AG04449 (cell line): ENCODE measurements around the gene ZCCHC3.
A peak's percentile ranks its signal among the peaks of the same experiment; 100 is the strongest.

Source experiments
- CTCF ChIA-PET: fragments of 350-600 bp; formaldehyde crosslinking; extraction: SDS; loops from one replicate; lab custom pipeline; 2021; ENCODE audit warnings: antibody characterized with exemption; lab: Yijun Ruan, JAX
- POLR2A ChIA-PET: fragments of 400-600, 350-600 bp; formaldehyde crosslinking; extraction: SDS; loops from one replicate; lab custom pipeline; 2020; ENCODE audit warnings: antibody characterized with exemption, inconsistent platforms; lab: Yijun Ruan, JAX
- DNase-seq: peaks from one replicate; pipeline ENCODE4 v3.0.0-alpha.2; 2010; ENCODE audit warnings: low read depth, low spot score
- H3K4me3 ChIP-seq: 2 replicates; pipeline ENCODE4 v1.5.1; 2011; ENCODE audit warnings: low read depth, mild to moderate bottlenecking, control low read depth, low read length
- CTCF ChIP-seq: IDR thresholded peaks from one replicate; pipeline ENCODE4 v1.5.1; 2011; ENCODE audit warnings: mild to moderate bottlenecking, moderate library complexity, low read length, control low read depth, inconsistent platforms; ENCODE audit not compliant: insufficient read depth; ENCODE audit errors: missing control alignments

Gene ZCCHC3

GRCh38 chr20:324177-325044 is 27.0 kb downstream of the ZCCHC3 start:
- no peak for DNase-seq
- TF ChIP-seq CTCF = peak; percentile 46
- H3K4me3 ChIP-seq = peak overlapping the region; percentile 73
- ChIA-PET CTCF (interaction anchor here (0.7 to 3.8 kb wide), 6 partner anchors 13 to 116 kb away, joined by 4 to 18 read pairs (median 6); partner anchors contain the start of gene ZCCHC3), POLR2A (interaction anchor here (1.4 to 4.5 kb wide), 6 partner anchors 12 to 57 kb away, joined by 3 to 25 read pairs (median 5); partner anchors contain the start of genes NRSN2, TRIB3 and ZCCHC3)

GRCh38 chr20:325045-325888 is 27.9 kb downstream of the ZCCHC3 start, which contains the start of gene SOX12:
Gene SOX12 (plus strand): TSS chr20:325552. CDS start chr20:325925, 373 bp downstream.
- ChIA-PET CTCF (interaction anchor here (0.7 to 3.8 kb wide), 5 partner anchors 13 to 117 kb away, joined by 4 to 18 read pairs (median 6); no protein-coding TSS in a partner anchor), POLR2A (interaction anchor here (1.4 to 4.5 kb wide), 6 partner anchors 13 to 56 kb away, joined by 3 to 25 read pairs (median 5); partner anchors contain the start of genes NRSN2, TRIB3 and ZCCHC3)
- no peak for TF ChIP-seq CTCF
- no peak for DNase-seq
- peak within 1 kb of the TSS; percentile 78 for H3K4me3 ChIP-seq

- no peak for TF ChIP-seq CTCF
- H3K4me3 ChIP-seq = peak overlapping the region; percentile 78
- ChIA-PET CTCF (interaction anchor here (3.3 to 3.8 kb wide), 2 partner anchors 17 to 28 kb away, joined by 14 to 18 read pairs; no protein-coding TSS in a partner anchor), POLR2A (interaction anchor here (1.4 to 4.5 kb wide), 3 partner anchors 16 to 55 kb away, joined by 3 to 25 read pairs (median 14); partner anchors contain the start of genes TRIB3 and ZCCHC3)
- DNase-seq = no peak
Measured at GRCh38 chr20:325889-326644, 28.7 kb downstream of the ZCCHC3 start.

GRCh38 chr20:326645-327185 is 29.3 kb downstream of the ZCCHC3 start:
- ChIA-PET POLR2A (interaction anchor here (4.5 kb wide), 1 partner anchor 28 kb away, joined by 25 read pairs; the partner anchor contains the start of gene ZCCHC3), CTCF (interaction anchor here (3.8 kb wide), 1 partner anchor 17 kb away, joined by 18 read pairs; no protein-coding TSS in a partner anchor)
- peak overlapping the region; percentile 78 for H3K4me3 ChIP-seq
- DNase-seq = no peak
- peak; percentile 0 for TF ChIP-seq CTCF
